Neuron (in vitro differentiated cells): ENCODE data around the gene CTIF.

Source experiments
- H2AFZ ChIP-seq: one replicate; pipeline ENCODE4 v1.6.1; 2013; ENCODE audit warnings: low read depth, mild to moderate bottlenecking, inconsistent platforms, low read length, moderate library complexity
- H3K27me3 ChIP-seq: one replicate; pipeline ENCODE4 v1.6.1; 2013; ENCODE audit warnings: low read length; ENCODE audit not compliant: insufficient read depth
- H3K36me3 ChIP-seq: one replicate; pipeline ENCODE4 v1.6.1; 2013; ENCODE audit warnings: low read length; ENCODE audit not compliant: insufficient read depth
- H3K4me1 ChIP-seq: one replicate; pipeline ENCODE4 v1.6.1; 2013; ENCODE audit warnings: low read length; ENCODE audit not compliant: insufficient read depth
- H3K4me3 ChIP-seq: 2 replicates; pipeline ENCODE4 v1.5.1; 2013; ENCODE audit warnings: mild to moderate bottlenecking, low read length, moderate library complexity
- H3K9me3 ChIP-seq: one replicate; pipeline ENCODE4 v1.6.1; 2013; ENCODE audit warnings: low read length

CTIF gene

GRCh38 chr18:48663931-48664847 lies 125.4 kb downstream of the CTIF start:
- Histone ChIP-seq H2AFZ (no peak overlapping the region), H3K27me3 (no peaks in the 10 kb centered on the region), H3K36me3 (no peaks in the 10 kb centered on the region), H3K9me3 (peaks cover 3% of the 10 kb centered on the region), H3K4me3 (no peak overlapping the region), H3K4me1 (peaks cover 3% of the 10 kb centered on the region)

GRCh38 chr18:48665654-48666053 lies 126.8 kb downstream of the CTIF start:
- peaks cover 8% of the 10 kb centered on the region for H3K9me3 ChIP-seq
- no peak overlapping the region for H3K4me3 ChIP-seq
- no peaks in the 10 kb centered on the region for H3K27me3 ChIP-seq
- no peak overlapping the region for H2AFZ ChIP-seq
- H3K36me3 ChIP-seq: peaks cover under 1% of the 10 kb centered on the region
- H3K4me1 ChIP-seq: peaks cover 3% of the 10 kb centered on the region

GRCh38 chr18:48666613-48667012 lies 127.8 kb downstream of the CTIF start:
- Histone ChIP-seq H2AFZ (no peak overlapping the region), H3K4me1 (peaks cover 3% of the 10 kb centered on the region), H3K36me3 (peaks cover 7% of the 10 kb centered on the region), H3K9me3 (peaks cover 17% of the 10 kb centered on the region), H3K4me3 (no peak overlapping the region), H3K27me3 (no peaks in the 10 kb centered on the region)

- H3K4me1 ChIP-seq: peaks cover 3% of the 10 kb centered on the region
- H2AFZ ChIP-seq: no peak overlapping the region
- H3K27me3 ChIP-seq: no peaks in the 10 kb centered on the region
- H3K36me3 ChIP-seq: peaks cover 7% of the 10 kb centered on the region
- no peak overlapping the region for H3K4me3 ChIP-seq
- H3K9me3 ChIP-seq: peaks cover 18% of the 10 kb centered on the region
These were observed 128.7 kb downstream of the CTIF start for GRCh38 chr18:48667276-48668254.

GRCh38 chr18:48668466-48669179 lies 129.8 kb downstream of the CTIF start:
- Histone ChIP-seq H3K36me3 (peaks cover 7% of the 10 kb centered on the region), H2AFZ (no peak overlapping the region), H3K4me1 (peaks cover 3% of the 10 kb centered on the region), H3K9me3 (peaks cover 18% of the 10 kb centered on the region), H3K27me3 (no peaks in the 10 kb centered on the region), H3K4me3 (no peak overlapping the region)

- H3K9me3 ChIP-seq: peaks cover 18% of the 10 kb centered on the region
- H3K4me1 ChIP-seq: peaks cover 3% of the 10 kb centered on the region
- H3K27me3 ChIP-seq: no peaks in the 10 kb centered on the region
- H3K4me3 ChIP-seq: no peak overlapping the region
- H3K36me3 ChIP-seq: peaks cover 7% of the 10 kb centered on the region
- H2AFZ ChIP-seq: no peak overlapping the region
These were observed 130.4 kb downstream of the CTIF start for GRCh38 chr18:48669180-48669675.

GRCh38 chr18:48669991-48670750 lies 131.3 kb downstream of the CTIF start:
- Histone ChIP-seq H3K4me3 (no peak overlapping the region), H3K9me3 (peaks cover 18% of the 10 kb centered on the region), H3K4me1 (peaks cover 3% of the 10 kb centered on the region), H3K27me3 (no peaks in the 10 kb centered on the region), H3K36me3 (peaks cover 7% of the 10 kb centered on the region), H2AFZ (no peak overlapping the region)

GRCh38 chr18:48670751-48671560 lies 132.1 kb downstream of the CTIF start:
- Histone ChIP-seq H2AFZ (no peak overlapping the region), H3K36me3 (peaks cover 7% of the 10 kb centered on the region), H3K9me3 (peaks cover 15% of the 10 kb centered on the region), H3K4me1 (peaks cover 3% of the 10 kb centered on the region), H3K4me3 (no peak overlapping the region), H3K27me3 (no peaks in the 10 kb centered on the region)

GRCh38 chr18:48671561-48671945 lies 132.7 kb downstream of the CTIF start:
- Histone ChIP-seq H3K36me3 (peaks cover 7% of the 10 kb centered on the region), H3K4me3 (no peak overlapping the region), H2AFZ (no peak overlapping the region), H3K9me3 (peaks cover 15% of the 10 kb centered on the region), H3K4me1 (peaks cover 3% of the 10 kb centered on the region), H3K27me3 (no peaks in the 10 kb centered on the region)

GRCh38 chr18:48672671-48673340 lies 134.0 kb downstream of the CTIF start:
- Histone ChIP-seq H2AFZ (no peak overlapping the region), H3K9me3 (peaks cover 15% of the 10 kb centered on the region), H3K36me3 (peaks cover 7% of the 10 kb centered on the region), H3K4me1 (peaks cover 3% of the 10 kb centered on the region), H3K27me3 (no peaks in the 10 kb centered on the region), H3K4me3 (no peak overlapping the region)

GRCh38 chr18:48673456-48673852 lies 134.6 kb downstream of the CTIF start:
- no peak overlapping the region for H2AFZ ChIP-seq
- peaks cover 7% of the 10 kb centered on the region for H3K36me3 ChIP-seq
- H3K27me3 ChIP-seq: no peaks in the 10 kb centered on the region
- peaks cover 15% of the 10 kb centered on the region for H3K9me3 ChIP-seq
- H3K4me1 ChIP-seq: no peaks in the 10 kb centered on the region
- H3K4me3 ChIP-seq: no peak overlapping the region
